GM19372 (cell line): ENCODE data around the gene LTBP2.

ENCODE experiments used
- ATAC-seq: cut with Tn5 transposase; IDR thresholded peaks from one replicate; pipeline ENCODE4 v1.9.1; 2021; ENCODE audit warnings: mild to moderate bottlenecking, low read depth, moderate library complexity; ENCODE audit not compliant: unreplicated experiment

The LTBP2 gene

GRCh38 chr14:74611650-74612349 lies at the start of gene LTBP2:
LTBP2 (minus strand) TSS chr14:74612237; CDS start chr14:74611944, 293 bp downstream.
- ATAC-seq = no peak

GRCh38 chr14:74660863-74661262 lies 48.8 kb upstream of the LTBP2 start:
- no peak for ATAC-seq

- no peak for ATAC-seq
Observed at GRCh38 chr14:74660167-74660566, 48.1 kb upstream of the LTBP2 start.

GRCh38 chr14:74658535-74659131 lies 46.6 kb upstream of the LTBP2 start:
- no peak for ATAC-seq

GRCh38 chr14:74656964-74657363 lies 44.9 kb upstream of the LTBP2 start:
- no peak for ATAC-seq

- ATAC-seq = no peak
Observed at GRCh38 chr14:74655599-74656395, 43.8 kb upstream of the LTBP2 start.

GRCh38 chr14:74654931-74655330 lies 42.9 kb upstream of the LTBP2 start:
- no peak for ATAC-seq

GRCh38 chr14:74653386-74654138 lies 41.5 kb upstream of the LTBP2 start:
- ATAC-seq = no peak

- no peak for ATAC-seq
Observed at GRCh38 chr14:74652541-74652940, 40.5 kb upstream of the LTBP2 start.

- ATAC-seq = no peak
Observed at GRCh38 chr14:74650927-74651686, 39.1 kb upstream of the LTBP2 start.

GRCh38 chr14:74649673-74650072 lies 37.6 kb upstream of the LTBP2 start:
- ATAC-seq = no peak

GRCh38 chr14:74649167-74649566 lies 37.1 kb upstream of the LTBP2 start:
- no peak for ATAC-seq

GRCh38 chr14:74648601-74649000 lies 36.6 kb upstream of the LTBP2 start:
- no peak for ATAC-seq

GRCh38 chr14:74647678-74648461 lies 35.8 kb upstream of the LTBP2 start:
- no peak for ATAC-seq

- ATAC-seq = no peak
Observed at GRCh38 chr14:74647061-74647677, 35.1 kb upstream of the LTBP2 start.

- ATAC-seq = no peak
Observed at GRCh38 chr14:74645756-74646470, 33.9 kb upstream of the LTBP2 start.

- no peak for ATAC-seq
Observed at GRCh38 chr14:74645244-74645643, 33.2 kb upstream of the LTBP2 start.
